Uterus (tissue), 2 donors: ENCODE measurements around the gene USP15.

Experiments
- POLR2A ChIP-seq, 2 donors: fragments of 450-650 bp; IDR thresholded peaks; one replicate each; pipeline ENCODE4 v1.6.1; 2016; ENCODE audit warnings: antibody characterized with exemption in 2 of 2, mild to moderate bottlenecking in 1 of 2, moderate library complexity in 1 of 2
- TF ChIP-seq, protein P1 (sequence below), 4 experiments: fragments of 200-600 bp in 2 of 4; fragments of 450-650 bp in 2 of 4; sonication (generic) in 2 of 4; IDR thresholded peaks; one replicate each; pipeline ENCODE4 v1.5.1; 2016 to 2019; ENCODE audit warnings: antibody characterized with exemption in 4 of 4, mild to moderate bottlenecking in 2 of 4, moderate library complexity in 1 of 4

DNA sequence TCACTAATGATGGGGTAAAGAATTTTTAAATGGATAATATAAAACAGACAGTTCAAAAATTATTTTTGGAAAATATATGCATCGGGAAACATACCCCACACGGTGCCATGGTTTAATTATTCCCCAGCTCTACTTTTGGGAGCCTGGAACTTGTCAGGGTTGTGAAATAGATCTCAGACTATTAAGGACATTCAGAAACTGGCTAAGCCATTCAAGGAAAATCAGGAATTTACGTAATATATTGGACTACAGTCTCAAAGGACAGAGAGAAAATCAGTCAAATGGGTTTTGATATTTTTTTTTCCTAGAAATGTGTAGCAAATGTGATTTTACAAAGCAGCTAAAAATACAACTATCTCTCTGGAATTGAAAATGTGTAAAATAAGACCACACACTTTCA is 148.9 kb downstream of the USP15 start:
- TF ChIP-seq, protein P1, sequence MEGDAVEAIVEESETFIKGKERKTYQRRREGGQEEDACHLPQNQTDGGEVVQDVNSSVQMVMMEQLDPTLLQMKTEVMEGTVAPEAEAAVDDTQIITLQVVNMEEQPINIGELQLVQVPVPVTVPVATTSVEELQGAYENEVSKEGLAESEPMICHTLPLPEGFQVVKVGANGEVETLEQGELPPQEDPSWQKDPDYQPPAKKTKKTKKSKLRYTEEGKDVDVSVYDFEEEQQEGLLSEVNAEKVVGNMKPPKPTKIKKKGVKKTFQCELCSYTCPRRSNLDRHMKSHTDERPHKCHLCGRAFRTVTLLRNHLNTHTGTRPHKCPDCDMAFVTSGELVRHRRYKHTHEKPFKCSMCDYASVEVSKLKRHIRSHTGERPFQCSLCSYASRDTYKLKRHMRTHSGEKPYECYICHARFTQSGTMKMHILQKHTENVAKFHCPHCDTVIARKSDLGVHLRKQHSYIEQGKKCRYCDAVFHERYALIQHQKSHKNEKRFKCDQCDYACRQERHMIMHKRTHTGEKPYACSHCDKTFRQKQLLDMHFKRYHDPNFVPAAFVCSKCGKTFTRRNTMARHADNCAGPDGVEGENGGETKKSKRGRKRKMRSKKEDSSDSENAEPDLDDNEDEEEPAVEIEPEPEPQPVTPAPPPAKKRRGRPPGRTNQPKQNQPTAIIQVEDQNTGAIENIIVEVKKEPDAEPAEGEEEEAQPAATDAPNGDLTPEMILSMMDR (IDR thresholded peaks at IDR 0.05), result no peak
- TF ChIP-seq POLR2A (IDR thresholded peaks at IDR 0.05), result no peak
